Tibial nerve (tissue), 3 donors: ENCODE data around the gene SMC1B.

Experiments used
- CTCF ChIP-seq, 5 experiments: fragments of 200-600 bp in 3 of 5; fragments of 450-650 bp in 2 of 5; sonication (generic) in 3 of 5; IDR thresholded peaks; one replicate each; pipeline ENCODE4 v1.5.1; 2016 to 2019; ENCODE audit warnings: antibody characterized with exemption in 5 of 5, mild to moderate bottlenecking in 3 of 5, moderate library complexity in 2 of 5
- POLR2A ChIP-seq, 2 donors: fragments of 450-650 bp; IDR thresholded peaks; one replicate each; pipeline ENCODE4 v1.6.1; 2017; ENCODE audit warnings: antibody characterized with exemption in 2 of 2, mild to moderate bottlenecking in 2 of 2, moderate library complexity in 2 of 2

GRCh38 chr22:45331486-45331885, 81.9 kb downstream of the SMC1B start:
- TF ChIP-seq CTCF (IDR thresholded peaks at IDR 0.05), result no peak
- TF ChIP-seq POLR2A (IDR thresholded peaks at IDR 0.05), result no peak
